Ishikawa (cell line): Measurements from ENCODE around the gene AP3B1.

Experiments
- CEBPB ChIP-seq: IDR thresholded peaks from 2 replicates; pipeline ENCODE4 v1.6.1; 2012
- CREB1 ChIP-seq: IDR thresholded peaks from 2 replicates; pipeline ENCODE4 v1.6.1; 2012; ENCODE audit warnings: low read depth
- EGR1 ChIP-seq: IDR thresholded peaks from 2 replicates; pipeline ENCODE4 v1.6.1; 2012
- EP300 ChIP-seq: IDR thresholded peaks from 2 replicates; pipeline ENCODE4 v1.6.1; 2012; ENCODE audit warnings: borderline replicate concordance
- FOXM1 ChIP-seq: IDR thresholded peaks from 2 replicates; pipeline ENCODE4 v1.6.1; 2012; ENCODE audit warnings: low read depth, borderline replicate concordance
- MAX ChIP-seq: IDR thresholded peaks from 2 replicates; pipeline ENCODE4 v1.6.1; 2012
- NFIC ChIP-seq: IDR thresholded peaks from 2 replicates; pipeline ENCODE4 v1.6.1; 2012
- RAD21 ChIP-seq: IDR thresholded peaks from 2 replicates; pipeline ENCODE4 v1.6.1; 2012; ENCODE audit warnings: low read depth
- REST ChIP-seq: IDR thresholded peaks from 2 replicates; pipeline ENCODE4 v1.6.1; 2012; ENCODE audit warnings: low read depth, mild to moderate bottlenecking
- TAF1 ChIP-seq: IDR thresholded peaks from 2 replicates; pipeline ENCODE4 v1.6.1; 2012; ENCODE audit warnings: low read depth, mild to moderate bottlenecking
- TCF12 ChIP-seq: IDR thresholded peaks from 2 replicates; pipeline ENCODE4 v1.6.1; 2012; ENCODE audit warnings: low read depth
- TEAD4 ChIP-seq: IDR thresholded peaks from 2 replicates; pipeline ENCODE4 v1.6.1; 2012
- YY1 ChIP-seq: IDR thresholded peaks from 2 replicates; pipeline ENCODE4 v1.6.1; 2012; ENCODE audit warnings: low read depth
- ZBTB7A ChIP-seq: IDR thresholded peaks from 2 replicates; pipeline ENCODE4 v1.6.1; 2012; ENCODE audit warnings: low read depth
- TF ChIP-seq, protein P1 (sequence below): IDR thresholded peaks from 2 replicates; pipeline ENCODE4 v1.6.1; 2012

The AP3B1 gene

GRCh38 chr5:78129597-78129996 lies 164.9 kb downstream of the AP3B1 start:
- TF ChIP-seq FOXM1, result no peak
- no peak for TF ChIP-seq CREB1
- no peak for TF ChIP-seq RAD21
- no peak for TF ChIP-seq TAF1
- TF ChIP-seq EP300, result no peak
- TF ChIP-seq CEBPB, result no peak

- TF ChIP-seq ZBTB7A, result no peak
These were observed 166.6 kb downstream of the AP3B1 start for GRCh38 chr5:78127875-78128274.

- TF ChIP-seq EP300, result no peak
- no peak for TF ChIP-seq RAD21
- no peak for TF ChIP-seq CEBPB
- TF ChIP-seq ZBTB7A, result no peak
These were observed 168.0 kb downstream of the AP3B1 start for GRCh38 chr5:78126536-78126935.

- TF ChIP-seq ZBTB7A, result no peak
- TF ChIP-seq FOXM1, result no peak
- no peak for TF ChIP-seq CREB1
- no peak for TF ChIP-seq REST
- TF ChIP-seq TCF12, result no peak
- no peak for TF ChIP-seq TAF1
- no peak for TF ChIP-seq TEAD4
- TF ChIP-seq EP300, result no peak
These were observed 178.3 kb downstream of the AP3B1 start for GRCh38 chr5:78116167-78116566.

DNA sequence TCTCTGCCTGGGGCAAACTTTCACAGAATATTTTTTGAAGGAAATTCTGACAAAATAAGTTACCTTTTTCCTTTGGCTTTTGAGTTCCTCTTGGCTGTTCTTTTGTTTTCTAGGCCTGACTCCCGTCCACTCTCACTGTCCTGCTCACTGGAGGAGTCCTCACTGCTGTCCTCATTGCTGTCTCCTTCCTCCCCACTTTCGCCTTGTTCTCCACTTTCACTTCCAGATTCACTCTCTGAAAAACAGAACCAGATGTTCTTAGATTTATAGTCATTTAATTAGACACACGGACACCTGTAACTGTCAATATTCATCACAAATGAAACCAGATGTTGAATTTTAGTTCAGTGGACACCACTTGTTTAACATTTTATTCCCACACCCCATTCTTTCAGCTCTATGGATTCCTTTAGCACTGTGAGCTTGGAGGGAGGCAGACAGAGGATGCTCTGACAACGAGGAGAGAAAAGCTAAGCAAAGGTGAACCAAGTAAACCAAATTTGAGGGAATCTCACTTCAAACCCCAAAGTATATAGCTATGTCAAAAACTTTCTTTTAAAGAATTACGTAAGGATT lies 180.7 kb downstream of the AP3B1 start:
- no peak for TF ChIP-seq EP300
- no peak for TF ChIP-seq TCF12
- no peak for TF ChIP-seq CEBPB
- no peak for TF ChIP-seq EGR1
- no peak for TF ChIP-seq CREB1
- no peak for TF ChIP-seq RAD21
- no peak for TF ChIP-seq FOXM1
- no peak for TF ChIP-seq YY1
- no peak for TF ChIP-seq TAF1
- no peak for TF ChIP-seq TEAD4
- no peak for TF ChIP-seq MAX
- TF ChIP-seq NFIC, result no peak
- TF ChIP-seq REST, result no peak
- TF ChIP-seq, protein P1, sequence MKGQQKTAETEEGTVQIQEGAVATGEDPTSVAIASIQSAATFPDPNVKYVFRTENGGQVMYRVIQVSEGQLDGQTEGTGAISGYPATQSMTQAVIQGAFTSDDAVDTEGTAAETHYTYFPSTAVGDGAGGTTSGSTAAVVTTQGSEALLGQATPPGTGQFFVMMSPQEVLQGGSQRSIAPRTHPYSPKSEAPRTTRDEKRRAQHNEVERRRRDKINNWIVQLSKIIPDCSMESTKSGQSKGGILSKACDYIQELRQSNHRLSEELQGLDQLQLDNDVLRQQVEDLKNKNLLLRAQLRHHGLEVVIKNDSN, result no peak

GRCh38 chr5:78112931-78113330 lies 181.6 kb downstream of the AP3B1 start:
- TF ChIP-seq YY1, result no peak
- TF ChIP-seq EP300, result no peak

- TF ChIP-seq NFIC (no peak), CEBPB (no peak), YY1 (no peak), CREB1 (no peak), EGR1 (no peak), FOXM1 (no peak), TEAD4 (no peak), TCF12 (no peak), REST (no peak), ZBTB7A (no peak), EP300 (no peak), RAD21 (no peak), MAX (no peak), TAF1 (no peak)
- TF ChIP-seq, protein P1, result no peak
These were observed 184.6 kb downstream of the AP3B1 start for GRCh38 chr5:78109891-78110324.
